ENCODE measurements around the gene ANKRD33B. TPM values are rescaled to one million over a fixed set of nuclear protein-coding genes. Genes with fewer than 3 reads are reported as not detected.

The ANKRD33B gene
- total RNA-seq, 1 experiment from 2014 or later = 0.75 TPM

DNA sequence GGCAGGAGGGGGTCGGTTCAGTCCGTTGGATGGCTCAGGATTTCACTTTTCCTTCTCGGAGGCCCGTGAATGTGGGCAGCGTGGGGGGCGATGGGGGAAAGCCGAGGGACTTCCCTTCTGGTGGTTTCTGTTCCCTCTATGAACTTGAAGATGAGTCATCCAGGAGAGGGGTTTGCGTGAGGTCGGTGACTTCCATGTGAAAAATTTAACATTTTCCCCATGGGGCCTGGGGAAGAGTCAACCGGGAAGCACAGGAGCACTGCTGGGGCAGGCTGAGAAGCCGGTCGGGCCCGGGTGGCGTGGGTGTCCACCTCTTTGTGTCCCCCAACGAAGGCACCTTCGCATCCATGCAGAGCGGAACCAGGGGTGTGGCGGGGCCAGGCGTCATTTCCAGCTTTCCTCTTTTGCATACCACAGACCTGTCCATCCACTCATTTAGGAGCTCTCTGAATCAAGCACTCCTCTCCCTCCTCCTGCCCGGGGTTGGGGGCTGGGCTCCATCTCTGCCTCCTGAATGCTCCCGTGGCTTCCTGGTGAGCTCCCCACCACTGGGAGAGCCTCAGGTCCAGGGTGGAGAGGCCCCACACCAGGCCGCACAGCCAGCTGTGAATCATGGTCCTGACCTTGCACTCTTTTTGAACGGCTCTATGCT, 68.4 kb downstream of the ANKRD33B start:
- no peak for DNase-seq (ENCODE audit: low spot score)

DNA sequence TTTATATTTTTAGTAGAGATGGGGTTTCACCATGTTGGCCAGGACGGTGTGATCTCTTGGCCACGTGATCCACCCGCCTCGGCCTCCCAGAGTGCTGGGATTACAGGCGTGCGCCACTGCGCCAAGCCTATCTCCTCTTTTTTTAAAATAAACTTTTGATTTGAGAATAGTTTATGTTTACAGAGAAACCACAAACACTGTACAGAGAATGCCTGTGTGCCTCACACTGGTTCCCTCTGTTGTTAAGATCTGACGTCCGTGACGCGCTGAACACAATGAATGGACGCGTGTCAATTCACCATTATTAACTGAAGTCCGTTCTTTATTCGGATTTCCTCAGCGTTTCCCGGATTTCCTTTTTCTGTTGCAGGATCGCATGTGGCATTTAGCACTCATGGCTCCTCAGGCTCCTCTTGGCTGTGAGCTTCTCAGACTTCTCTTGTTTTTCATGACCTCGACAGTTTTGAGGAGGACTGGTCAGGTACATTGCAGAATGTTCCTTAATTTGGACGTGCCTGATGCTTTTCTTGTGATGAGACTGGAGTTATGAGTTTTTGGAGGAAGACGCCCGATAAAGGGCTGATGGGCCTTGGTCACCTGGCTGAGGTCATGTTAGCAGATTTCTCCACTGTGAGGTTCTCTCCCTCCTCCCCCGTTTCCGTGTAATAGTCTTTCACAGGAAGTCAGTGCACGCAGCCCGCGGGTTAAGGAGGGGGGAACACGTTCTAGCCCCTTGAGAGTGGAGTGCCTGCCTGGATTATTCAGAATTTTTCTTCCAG, 69.6 kb downstream of the ANKRD33B start:
- H3K27ac ChIP-seq (ENCODE audit: low read depth, low read length, poor library complexity, severe bottlenecking) = no peak overlapping the region

More for the DNA sequence above, 68.4 kb downstream of the ANKRD33B start:
- ChIA-PET POLR2A (ENCODE audit: low non-redundant PET) (no interaction called here), CTCF (interaction anchor here (0.5 kb wide), 1 partner anchor 72 kb away, joined by 3 read pairs; no protein-coding TSS in a partner anchor)
- BruUV-seq (replicated peaks) = no TSS peak
- Histone ChIP-seq H3K9me3 (ENCODE audit: low read depth, low read length, poor library complexity, severe bottlenecking) (no peaks in the 10 kb centered on the region), H3K4me3 (ENCODE audit: low read depth, low read length, poor library complexity, severe bottlenecking) (no peak overlapping the region), H3K27me3 (replicated peaks; ENCODE audit: insufficient read depth, low read depth, low read length, poor library complexity) (no peaks in the 10 kb centered on the region), H3K27ac (ENCODE audit: low read depth, low read length, poor library complexity, severe bottlenecking) (no peak overlapping the region), H3K4me1 (ENCODE audit: insufficient read depth, low read length, poor library complexity, severe bottlenecking) (peaks cover under 1% of the 10 kb centered on the region), H3K36me3 (ENCODE audit: insufficient read depth, low read length, poor library complexity, severe bottlenecking) (no peaks in the 10 kb centered on the region)
- TF ChIP-seq EZH2 (IDR thresholded peaks at IDR 0.05; ENCODE audit: borderline replicate concordance, low read depth, low read length, poor library complexity, severe bottlenecking) = no peak
- TF ChIP-seq, protein P1, sequence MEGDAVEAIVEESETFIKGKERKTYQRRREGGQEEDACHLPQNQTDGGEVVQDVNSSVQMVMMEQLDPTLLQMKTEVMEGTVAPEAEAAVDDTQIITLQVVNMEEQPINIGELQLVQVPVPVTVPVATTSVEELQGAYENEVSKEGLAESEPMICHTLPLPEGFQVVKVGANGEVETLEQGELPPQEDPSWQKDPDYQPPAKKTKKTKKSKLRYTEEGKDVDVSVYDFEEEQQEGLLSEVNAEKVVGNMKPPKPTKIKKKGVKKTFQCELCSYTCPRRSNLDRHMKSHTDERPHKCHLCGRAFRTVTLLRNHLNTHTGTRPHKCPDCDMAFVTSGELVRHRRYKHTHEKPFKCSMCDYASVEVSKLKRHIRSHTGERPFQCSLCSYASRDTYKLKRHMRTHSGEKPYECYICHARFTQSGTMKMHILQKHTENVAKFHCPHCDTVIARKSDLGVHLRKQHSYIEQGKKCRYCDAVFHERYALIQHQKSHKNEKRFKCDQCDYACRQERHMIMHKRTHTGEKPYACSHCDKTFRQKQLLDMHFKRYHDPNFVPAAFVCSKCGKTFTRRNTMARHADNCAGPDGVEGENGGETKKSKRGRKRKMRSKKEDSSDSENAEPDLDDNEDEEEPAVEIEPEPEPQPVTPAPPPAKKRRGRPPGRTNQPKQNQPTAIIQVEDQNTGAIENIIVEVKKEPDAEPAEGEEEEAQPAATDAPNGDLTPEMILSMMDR (conservative IDR thresholded peaks at IDR 0.05; ENCODE audit: low read depth, low read length) = no peak
- intact Hi-C loops (cut with micrococcal nuclease; ENCODE audit: unreplicated experiment) = no loop called here

DNA sequence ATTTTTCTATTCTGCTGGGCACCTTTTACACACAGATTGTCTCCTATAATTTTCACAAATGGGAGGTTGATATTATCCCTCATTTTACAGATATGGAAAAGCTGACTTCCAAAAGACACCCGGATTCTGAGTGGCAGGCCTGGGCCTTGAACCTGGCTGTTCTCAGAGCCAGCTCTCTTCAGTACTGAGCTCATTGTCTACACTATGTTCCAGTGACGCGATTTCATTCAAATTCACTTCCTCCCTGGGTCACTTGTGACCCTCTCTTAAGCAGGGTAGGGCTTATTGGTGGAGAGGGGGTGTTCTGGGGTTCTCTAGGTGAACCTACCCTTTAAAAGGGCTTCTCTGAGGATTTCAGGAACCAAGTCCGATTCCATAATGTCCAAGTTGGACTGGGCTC, 70.2 kb downstream of the ANKRD33B start:
- CTCF ChIA-PET = interaction anchor here (0.7 kb wide), 1 partner anchor 421 kb away, joined by 7 read pairs; no protein-coding TSS in a partner anchor
- TF ChIP-seq, protein P1 (conservative IDR thresholded peaks at IDR 0.05; ENCODE audit: low read depth, low read length) = no peak
- no peak for TF ChIP-seq EZH2 (IDR thresholded peaks at IDR 0.05; ENCODE audit: borderline replicate concordance, low read depth, low read length, poor library complexity, severe bottlenecking)

More for the DNA sequence above, 69.6 kb downstream of the ANKRD33B start:
- H3K27me3 ChIP-seq (replicated peaks; ENCODE audit: insufficient read depth, low read depth, low read length, poor library complexity) = no peaks in the 10 kb centered on the region
- ChIA-PET POLR2A (ENCODE audit: low non-redundant PET) (no interaction called here), CTCF (interaction anchor here (0.7 kb wide), 1 partner anchor 421 kb away, joined by 7 read pairs; no protein-coding TSS in a partner anchor)
- no peak for TF ChIP-seq EZH2 (IDR thresholded peaks at IDR 0.05; ENCODE audit: borderline replicate concordance, low read depth, low read length, poor library complexity, severe bottlenecking)
- TF ChIP-seq, protein P1 (conservative IDR thresholded peaks at IDR 0.05; ENCODE audit: low read depth, low read length) = no peak
- no peak for DNase-seq (ENCODE audit: low spot score)
- intact Hi-C loops (cut with micrococcal nuclease; ENCODE audit: unreplicated experiment) = no loop called here
- H3K4me3 ChIP-seq (ENCODE audit: low read depth, low read length, poor library complexity, severe bottlenecking) = no peak overlapping the region
- no peaks in the 10 kb centered on the region for H3K4me1 ChIP-seq (ENCODE audit: insufficient read depth, low read length, poor library complexity, severe bottlenecking)
- H3K36me3 ChIP-seq (ENCODE audit: insufficient read depth, low read length, poor library complexity, severe bottlenecking) = no peaks in the 10 kb centered on the region
- no peaks in the 10 kb centered on the region for H3K9me3 ChIP-seq (ENCODE audit: low read depth, low read length, poor library complexity, severe bottlenecking)
- BruUV-seq (replicated peaks) = no TSS peak

More for the DNA sequence above, 70.2 kb downstream of the ANKRD33B start:
- DNase-seq (ENCODE audit: low spot score) = no peak
- no peak overlapping the region for H3K27ac ChIP-seq (ENCODE audit: low read depth, low read length, poor library complexity, severe bottlenecking)
- POLR2A ChIA-PET (ENCODE audit: low non-redundant PET) = no interaction called here
- H3K4me1 ChIP-seq (ENCODE audit: insufficient read depth, low read length, poor library complexity, severe bottlenecking) = no peaks in the 10 kb centered on the region
- H3K4me3 ChIP-seq (ENCODE audit: low read depth, low read length, poor library complexity, severe bottlenecking) = no peak overlapping the region
- no peaks in the 10 kb centered on the region for H3K27me3 ChIP-seq (replicated peaks; ENCODE audit: insufficient read depth, low read depth, low read length, poor library complexity)
- intact Hi-C loops (cut with micrococcal nuclease; ENCODE audit: unreplicated experiment) = no loop called here
- BruUV-seq (replicated peaks) = no TSS peak
- no peaks in the 10 kb centered on the region for H3K9me3 ChIP-seq (ENCODE audit: low read depth, low read length, poor library complexity, severe bottlenecking)
- no peaks in the 10 kb centered on the region for H3K36me3 ChIP-seq (ENCODE audit: insufficient read depth, low read length, poor library complexity, severe bottlenecking)

All from A673 (cell line).